ENCODE results near the gene ARID3A. TPM values are rescaled to one million over a fixed set of nuclear protein-coding genes. Genes with fewer than 3 reads are reported as not detected.

The ARID3A gene
- total RNA-seq, 1 donor from 2014 or later = 106 TPM

GRCh38 chr19:958967-959855 lies 33.4 kb downstream of the ARID3A start:
- FAIRE-seq = no peak
- peaks cover 31% of the 10 kb centered on the region for H3K79me2 ChIP-seq (ENCODE audit: insufficient read depth, low read length)
- no peak overlapping the region for H3K9ac ChIP-seq (ENCODE audit: low read length)
- Mint-ChIP-seq H3K4me1 (ENCODE audit: low read depth, unreplicated experiment) (peaks cover 11% of the 10 kb centered on the region), H3K27me3 (ENCODE audit: low read depth, unreplicated experiment) (no peaks in the 10 kb centered on the region), H3K4me3 (ENCODE audit: unreplicated experiment) (peak overlapping the region; percentile 45), H3K27ac (ENCODE audit: unreplicated experiment) (peak overlapping the region; percentile 62), H3K9me3 (ENCODE audit: unreplicated experiment) (no peaks in the 10 kb centered on the region), H3K36me3 (ENCODE audit: low read depth, unreplicated experiment) (peaks cover 10% of the 10 kb centered on the region)
- no peaks in the 10 kb centered on the region for H3K27me3 ChIP-seq (ENCODE audit: insufficient read depth, low read length)
- H3K4me1 ChIP-seq (ENCODE audit: insufficient read depth, low read length) = peaks cover 9% of the 10 kb centered on the region
- H3K36me3 ChIP-seq (ENCODE audit: insufficient read depth, low read length) = no peaks in the 10 kb centered on the region
- TF ChIP-seq CTCF (IDR thresholded peaks at IDR 0.05; ENCODE audit: insufficient read depth, low read depth, low read length) (no peak), EZH2 (IDR thresholded peaks at IDR 0.05; ENCODE audit: insufficient read depth, low read length) (no peak)
- peak; percentile 57 for DNase-seq (ENCODE audit: low read depth)
- H3K4me3 ChIP-seq (ENCODE audit: insufficient read depth, low read depth, low read length) = no peak overlapping the region
- no peaks in the 10 kb centered on the region for H3K9me3 ChIP-seq (ENCODE audit: insufficient read depth, low read depth, low read length)
- no peak overlapping the region for H2AFZ ChIP-seq (ENCODE audit: low read depth, low read length)
- no peak overlapping the region for H3K27ac ChIP-seq (ENCODE audit: low read depth, low read length)
- H4K20me1 ChIP-seq (ENCODE audit: insufficient read depth, low read length) = peaks cover 48% of the 10 kb centered on the region
- no peak overlapping the region for H3K4me2 ChIP-seq (ENCODE audit: low read length)

GRCh38 chr19:960020-960419 lies 34.2 kb downstream of the ARID3A start:
- Histone ChIP-seq H3K4me1 (ENCODE audit: insufficient read depth, low read length) (peaks cover 9% of the 10 kb centered on the region), H3K27me3 (ENCODE audit: insufficient read depth, low read length) (no peaks in the 10 kb centered on the region), H3K4me2 (ENCODE audit: low read length) (no peak overlapping the region), H2AFZ (ENCODE audit: low read depth, low read length) (no peak overlapping the region), H3K36me3 (ENCODE audit: insufficient read depth, low read length) (peaks cover under 1% of the 10 kb centered on the region), H3K9me3 (ENCODE audit: insufficient read depth, low read depth, low read length) (no peaks in the 10 kb centered on the region), H3K79me2 (ENCODE audit: insufficient read depth, low read length) (peaks cover 23% of the 10 kb centered on the region), H3K27ac (ENCODE audit: low read depth, low read length) (no peak overlapping the region), H3K4me3 (ENCODE audit: insufficient read depth, low read depth, low read length) (no peak overlapping the region), H4K20me1 (ENCODE audit: insufficient read depth, low read length) (peaks cover 40% of the 10 kb centered on the region), H3K9ac (ENCODE audit: low read length) (no peak overlapping the region)
- H3K36me3 Mint-ChIP-seq (ENCODE audit: low read depth, unreplicated experiment) = peaks cover 11% of the 10 kb centered on the region
- H3K27ac Mint-ChIP-seq (ENCODE audit: unreplicated experiment) = no peak overlapping the region
- H3K9me3 Mint-ChIP-seq (ENCODE audit: unreplicated experiment) = no peaks in the 10 kb centered on the region
- TF ChIP-seq CTCF (IDR thresholded peaks at IDR 0.05; ENCODE audit: insufficient read depth, low read depth, low read length) (no peak), EZH2 (IDR thresholded peaks at IDR 0.05; ENCODE audit: insufficient read depth, low read length) (no peak)
- DNase-seq (ENCODE audit: low read depth) (no peak), FAIRE-seq (no peak)
- H3K27me3 Mint-ChIP-seq (ENCODE audit: low read depth, unreplicated experiment) = no peaks in the 10 kb centered on the region
- H3K4me1 Mint-ChIP-seq (ENCODE audit: low read depth, unreplicated experiment) = peaks cover 11% of the 10 kb centered on the region
- no peak overlapping the region for H3K4me3 Mint-ChIP-seq (ENCODE audit: unreplicated experiment)

GRCh38 chr19:960601-960938 lies 34.7 kb downstream of the ARID3A start:
- H3K27ac ChIP-seq (ENCODE audit: low read depth, low read length) = no peak overlapping the region
- H3K36me3 ChIP-seq (ENCODE audit: insufficient read depth, low read length) = peaks cover 5% of the 10 kb centered on the region
- Mint-ChIP-seq H3K27ac (ENCODE audit: unreplicated experiment) (no peak overlapping the region), H3K4me3 (ENCODE audit: unreplicated experiment) (no peak overlapping the region), H3K4me1 (ENCODE audit: low read depth, unreplicated experiment) (peaks cover 11% of the 10 kb centered on the region), H3K9me3 (ENCODE audit: unreplicated experiment) (no peaks in the 10 kb centered on the region), H3K36me3 (ENCODE audit: low read depth, unreplicated experiment) (peaks cover 17% of the 10 kb centered on the region), H3K27me3 (ENCODE audit: low read depth, unreplicated experiment) (no peaks in the 10 kb centered on the region)
- no peak overlapping the region for H3K4me3 ChIP-seq (ENCODE audit: insufficient read depth, low read depth, low read length)
- peaks cover 35% of the 10 kb centered on the region for H4K20me1 ChIP-seq (ENCODE audit: insufficient read depth, low read length)
- H2AFZ ChIP-seq (ENCODE audit: low read depth, low read length) = no peak overlapping the region
- peaks cover 9% of the 10 kb centered on the region for H3K4me1 ChIP-seq (ENCODE audit: insufficient read depth, low read length)
- FAIRE-seq = no peak
- no peaks in the 10 kb centered on the region for H3K9me3 ChIP-seq (ENCODE audit: insufficient read depth, low read depth, low read length)
- no peak for DNase-seq (ENCODE audit: low read depth)
- no peak overlapping the region for H3K4me2 ChIP-seq (ENCODE audit: low read length)
- TF ChIP-seq EZH2 (IDR thresholded peaks at IDR 0.05; ENCODE audit: insufficient read depth, low read length) = no peak
- TF ChIP-seq CTCF (IDR thresholded peaks at IDR 0.05; ENCODE audit: insufficient read depth, low read depth, low read length) = no peak
- H3K27me3 ChIP-seq (ENCODE audit: insufficient read depth, low read length) = no peaks in the 10 kb centered on the region
- H3K79me2 ChIP-seq (ENCODE audit: insufficient read depth, low read length) = peaks cover 18% of the 10 kb centered on the region
- H3K9ac ChIP-seq (ENCODE audit: low read length) = no peak overlapping the region

Measured in astrocyte (in vitro differentiated cells and primary cell).